Omental fat pad (tissue), 4 donors: ENCODE results near the gene BCCIP. TPM values are rescaled to one million over a fixed set of nuclear protein-coding genes. Genes with fewer than 3 reads are reported as not detected.

Experiments
- ATAC-seq: fragments of 150-250 bp; one replicate; pipeline ENCODE4 v1.9.1; 2016; ENCODE audit warnings: mild to moderate bottlenecking, moderate library complexity; ENCODE audit not compliant: low FRiP score
- DNase-seq: peaks from one replicate; pipeline ENCODE4 v3.0.0-alpha.2; 2019; ENCODE audit warnings: low spot score
- total RNA-seq, 4 donors: library from RNA; depleted of rRNA; stranded (reverse); fragments of >200 nt; gene quantifications; one replicate each; pipeline ENCODE4 v1.1.0, GENCODE V29; 2016
- TF ChIP-seq, protein P1 (sequence below), 3 donors: fragments of 450-650 bp; IDR thresholded peaks; one replicate each; pipeline ENCODE4 v1.5.1; 2016 to 2017; ENCODE audit warnings: antibody characterized with exemption in 3 of 3, mild to moderate bottlenecking in 3 of 3, moderate library complexity in 2 of 3

Gene BCCIP
- total RNA-seq, 4 donors from 2014 or later = 39.6 to 93.8 (median 44.9) TPM

- ATAC-seq (no peak), DNase-seq (no peak)
- TF ChIP-seq, protein P1, sequence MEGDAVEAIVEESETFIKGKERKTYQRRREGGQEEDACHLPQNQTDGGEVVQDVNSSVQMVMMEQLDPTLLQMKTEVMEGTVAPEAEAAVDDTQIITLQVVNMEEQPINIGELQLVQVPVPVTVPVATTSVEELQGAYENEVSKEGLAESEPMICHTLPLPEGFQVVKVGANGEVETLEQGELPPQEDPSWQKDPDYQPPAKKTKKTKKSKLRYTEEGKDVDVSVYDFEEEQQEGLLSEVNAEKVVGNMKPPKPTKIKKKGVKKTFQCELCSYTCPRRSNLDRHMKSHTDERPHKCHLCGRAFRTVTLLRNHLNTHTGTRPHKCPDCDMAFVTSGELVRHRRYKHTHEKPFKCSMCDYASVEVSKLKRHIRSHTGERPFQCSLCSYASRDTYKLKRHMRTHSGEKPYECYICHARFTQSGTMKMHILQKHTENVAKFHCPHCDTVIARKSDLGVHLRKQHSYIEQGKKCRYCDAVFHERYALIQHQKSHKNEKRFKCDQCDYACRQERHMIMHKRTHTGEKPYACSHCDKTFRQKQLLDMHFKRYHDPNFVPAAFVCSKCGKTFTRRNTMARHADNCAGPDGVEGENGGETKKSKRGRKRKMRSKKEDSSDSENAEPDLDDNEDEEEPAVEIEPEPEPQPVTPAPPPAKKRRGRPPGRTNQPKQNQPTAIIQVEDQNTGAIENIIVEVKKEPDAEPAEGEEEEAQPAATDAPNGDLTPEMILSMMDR (IDR thresholded peaks at IDR 0.05) = no peak
Observed at GRCh38 chr10:125779403-125780327, 43.7 kb upstream of the BCCIP start.

GRCh38 chr10:125781374-125781773 is 42.0 kb upstream of the BCCIP start:
- ATAC-seq (no peak), DNase-seq (no peak)
- TF ChIP-seq, protein P1 (IDR thresholded peaks at IDR 0.05) = no peak

DNA sequence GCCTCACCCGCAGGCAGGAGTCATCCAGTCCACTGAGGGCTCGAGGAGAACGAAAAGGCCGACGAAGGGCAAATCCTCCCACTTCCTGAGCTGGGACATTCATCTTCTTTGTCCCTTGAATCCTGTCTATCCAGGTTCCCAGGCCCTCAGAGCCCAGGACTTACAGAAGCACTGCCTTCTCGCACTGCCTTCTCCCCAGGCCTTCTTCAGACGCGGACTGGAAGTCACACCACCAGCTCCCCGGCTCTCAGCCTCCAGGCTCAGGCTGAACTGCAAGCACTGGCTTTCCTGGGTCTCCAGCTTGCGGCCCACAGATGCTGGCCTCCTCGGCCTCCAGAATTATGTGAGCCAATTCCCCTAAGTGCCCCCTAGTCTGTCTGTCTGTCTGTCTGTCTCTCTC is 41.3 kb upstream of the BCCIP start:
- ATAC-seq = no peak
- no peak for DNase-seq

DNA sequence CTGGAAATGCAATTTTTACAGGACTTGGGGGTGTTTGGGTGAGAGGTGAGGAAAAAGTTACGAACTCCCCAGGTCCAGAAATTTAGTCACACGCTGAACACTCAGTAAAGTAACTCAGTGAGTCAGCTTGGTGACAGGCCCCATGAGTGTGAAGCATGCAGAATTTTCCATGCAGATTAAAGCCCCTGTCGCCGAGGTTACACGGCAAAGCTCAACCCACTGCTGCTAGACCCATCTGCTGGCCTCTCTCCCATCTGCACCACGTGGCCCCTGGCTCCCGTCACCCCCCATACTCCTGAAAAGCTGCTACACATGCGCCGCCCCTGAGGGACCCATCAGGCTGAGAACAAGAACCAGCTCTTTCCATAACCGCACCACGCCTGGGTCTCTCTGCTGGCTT is 40.7 kb upstream of the BCCIP start:
- no peak for ATAC-seq
- TF ChIP-seq, protein P1 (IDR thresholded peaks at IDR 0.05) = no peak
- no peak for DNase-seq

More for the DNA sequence above, 41.3 kb upstream of the BCCIP start:
- TF ChIP-seq, protein P1 (IDR thresholded peaks at IDR 0.05) = no peak

DNA sequence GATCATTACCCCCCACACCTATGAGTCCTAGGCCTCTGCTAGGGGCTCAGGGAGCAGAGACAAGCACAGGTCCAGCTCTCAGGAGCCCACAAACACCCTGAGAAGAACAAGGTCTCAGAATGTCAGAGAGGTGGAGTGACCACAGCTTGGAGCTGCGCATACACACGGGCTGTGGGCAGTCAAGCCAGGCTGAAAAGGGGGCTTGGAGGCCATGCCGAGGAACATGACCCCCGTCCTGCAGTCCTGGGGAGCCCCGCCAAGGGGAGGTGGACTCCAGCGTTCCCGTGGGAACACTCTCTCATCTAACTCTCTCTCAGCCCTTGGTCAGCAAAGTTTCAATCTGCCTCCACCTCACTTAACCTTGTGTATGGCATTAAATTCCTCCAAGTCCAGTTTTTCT is 39.9 kb upstream of the BCCIP start:
- ATAC-seq (no peak), DNase-seq (no peak)
- TF ChIP-seq, protein P1 (IDR thresholded peaks at IDR 0.05) = no peak

DNA sequence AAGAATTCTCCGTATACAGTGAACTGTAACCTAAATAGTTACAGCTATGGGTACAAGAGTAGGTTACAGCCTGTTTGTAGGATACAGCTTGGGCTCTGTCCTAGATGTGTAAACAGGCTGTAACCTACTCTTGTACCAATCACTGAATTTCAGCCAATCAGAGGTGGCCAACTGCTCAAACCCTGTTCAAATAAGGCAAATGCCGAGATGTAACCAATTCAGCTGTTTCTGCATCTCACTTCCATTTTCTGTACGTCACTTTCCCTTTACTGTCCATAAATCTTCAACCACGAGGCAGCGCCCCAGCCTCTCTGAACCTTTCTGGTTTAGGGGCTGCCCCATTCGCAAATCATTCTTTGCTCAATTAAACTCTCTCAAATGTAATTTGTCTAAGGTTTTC is 39.4 kb upstream of the BCCIP start:
- TF ChIP-seq, protein P1 (IDR thresholded peaks at IDR 0.05) = no peak
- ATAC-seq (no peak), DNase-seq (no peak)

DNA sequence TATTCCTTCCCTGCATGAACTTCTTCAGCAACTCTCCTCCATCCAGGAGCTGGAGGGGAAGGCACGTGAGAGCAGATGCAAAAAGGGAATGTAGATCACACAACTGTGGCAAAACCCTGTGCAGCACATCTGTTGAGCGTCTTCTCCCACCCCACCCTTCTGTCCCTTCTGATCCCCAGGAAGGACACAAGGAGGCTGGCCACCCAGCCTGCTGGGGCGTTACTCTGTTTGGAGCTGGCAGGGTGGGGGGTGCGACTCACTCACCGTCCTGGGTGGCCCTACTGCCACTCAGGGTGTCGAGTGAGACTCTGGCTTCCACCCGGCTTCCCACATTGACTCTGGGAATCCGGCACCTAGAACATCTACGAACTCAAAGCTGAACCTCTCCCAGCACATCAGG is 37.6 kb upstream of the BCCIP start:
- no peak for ATAC-seq
- TF ChIP-seq, protein P1 (IDR thresholded peaks at IDR 0.05) = no peak
- no peak for DNase-seq
